Stimulated activated CD4-positive, alpha-beta T cell treated with anti-CD3 and anti-CD28 coated beads, Interleukin-12 subunit alpha, Interleukin-12 subunit beta, amount 100 ng/mL, for 48 hours (primary cell): ENCODE measurements around the gene SLC9A9.

Experiments
- DNase-seq, 3 donors: peaks; one replicate each; pipeline ENCODE4 v3.0.0-alpha.2; 2020; ENCODE audit warnings: low read depth in 2 of 3, low spot score in 1 of 3

SLC9A9 gene

DNA sequence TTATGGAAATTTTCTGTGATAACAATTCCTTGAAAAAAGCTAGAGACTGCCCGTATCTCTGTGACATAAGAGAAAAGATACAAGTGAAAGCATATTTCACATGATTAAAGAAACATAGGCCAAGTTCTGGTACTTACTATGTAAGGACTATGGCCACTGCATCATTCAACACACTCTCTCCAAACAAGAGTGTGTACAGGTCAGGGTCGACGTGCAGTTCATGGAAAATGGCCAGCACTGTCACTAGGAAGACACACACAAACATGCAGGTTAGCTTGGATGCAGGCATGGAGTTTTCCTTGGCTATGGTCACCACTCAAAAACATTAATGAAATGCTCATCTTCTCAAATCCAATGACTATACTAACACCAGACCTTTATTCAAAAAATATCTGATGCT, 196.2 kb downstream of the SLC9A9 start:
- no peak for DNase-seq

DNA sequence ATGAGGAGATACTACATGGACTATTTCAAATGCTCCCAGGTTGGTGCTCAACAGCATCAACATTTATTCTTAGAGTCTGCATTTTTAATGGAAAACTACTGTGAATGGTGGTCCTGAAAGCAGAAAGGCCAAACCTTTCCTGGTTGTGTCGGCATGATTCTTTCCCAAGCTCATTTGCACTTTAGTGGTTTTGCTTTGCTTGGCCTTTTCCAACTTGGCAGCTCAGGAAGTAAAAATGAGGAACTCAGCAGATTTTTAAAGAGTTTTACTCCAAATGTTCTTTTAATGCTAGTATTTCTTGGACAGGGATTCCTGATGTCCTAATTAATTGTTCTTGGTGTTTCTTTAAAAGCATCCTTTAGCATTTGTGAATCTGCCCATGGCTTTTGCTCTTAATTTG, 197.4 kb downstream of the SLC9A9 start:
- DNase-seq = no peak

DNA sequence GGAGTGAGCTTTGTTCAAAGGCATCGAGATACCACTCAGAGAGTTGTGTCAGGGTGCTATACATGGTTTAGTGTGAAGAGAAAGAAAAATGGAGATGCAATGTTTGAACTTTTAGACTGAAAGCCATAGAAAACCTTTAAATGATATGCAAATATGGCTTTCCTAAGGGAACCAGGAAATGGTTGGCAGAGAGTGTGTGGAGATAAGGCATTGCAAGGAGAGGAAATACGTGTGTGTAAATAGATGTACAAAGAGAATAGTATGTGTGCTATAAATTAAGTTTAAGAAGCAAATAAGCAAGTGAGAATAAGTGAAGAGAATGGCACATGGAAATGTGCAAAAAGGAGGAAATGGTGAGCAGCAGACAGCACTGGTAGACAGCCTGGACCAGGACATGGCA, 198.1 kb downstream of the SLC9A9 start:
- no peak for DNase-seq

DNA sequence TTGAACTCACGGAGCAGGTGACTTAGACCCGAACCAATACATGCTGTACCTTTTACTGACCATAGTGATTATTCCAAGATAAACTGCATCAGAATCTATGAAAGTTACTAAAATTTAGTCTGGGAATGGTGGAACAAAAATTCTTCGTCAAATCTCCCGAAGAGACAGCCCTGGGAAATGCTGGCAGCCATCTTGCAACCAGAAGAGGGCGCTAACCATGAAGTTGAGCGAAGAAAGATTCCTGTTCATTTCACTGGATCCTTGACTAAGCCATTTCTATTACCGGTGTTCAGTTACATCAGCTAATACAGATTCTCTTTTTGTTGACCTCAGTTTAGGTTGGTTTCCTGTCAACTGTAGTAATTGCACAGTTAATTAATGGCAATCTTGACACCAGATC, 199.6 kb downstream of the SLC9A9 start:
- no peak for DNase-seq

GRCh38 chr3:143648218-143648617, 200.1 kb downstream of the SLC9A9 start:
- no peak for DNase-seq

DNA sequence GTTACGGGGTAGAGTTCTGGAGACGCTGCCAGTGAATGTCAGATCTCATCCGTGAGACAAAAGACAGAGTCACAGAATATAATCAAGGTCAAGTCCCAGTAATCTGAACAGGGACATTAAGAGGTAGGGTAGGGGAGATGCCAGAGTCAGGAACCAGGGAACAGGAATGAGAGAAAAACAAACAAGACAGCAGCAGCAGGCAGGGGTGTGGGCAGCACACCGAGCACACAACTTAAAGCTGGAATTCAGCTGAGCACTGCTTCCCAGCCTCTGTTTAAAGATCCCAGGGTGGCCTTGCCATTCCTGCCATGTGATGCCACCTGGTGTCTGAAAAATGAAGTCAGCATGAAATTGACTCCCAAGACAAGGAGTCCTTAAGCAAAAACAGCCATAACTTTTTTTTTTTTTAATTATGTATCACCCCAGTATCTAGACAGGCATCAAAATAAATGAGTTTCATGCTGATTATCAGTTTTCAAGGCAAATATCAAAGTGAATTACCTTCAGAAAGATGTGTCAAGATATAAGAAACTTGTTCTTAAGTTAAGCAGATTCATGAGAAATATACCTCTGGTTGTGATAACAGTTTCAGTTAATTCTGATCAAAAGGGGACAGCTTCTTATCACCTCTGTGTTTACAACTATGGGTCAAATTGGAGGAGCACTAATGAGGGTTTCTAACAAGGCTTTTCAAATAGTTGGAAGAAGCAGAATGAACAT, 203.7 kb downstream of the SLC9A9 start:
- no peak for DNase-seq

GRCh38 chr3:143643905-143644304, 204.4 kb downstream of the SLC9A9 start:
- no peak for DNase-seq

- no peak for DNase-seq
Observed at GRCh38 chr3:143640774-143641173, 207.5 kb downstream of the SLC9A9 start.

- no peak for DNase-seq
Observed at GRCh38 chr3:143637133-143637532, 211.1 kb downstream of the SLC9A9 start.

GRCh38 chr3:143634991-143635390, 213.3 kb downstream of the SLC9A9 start:
- DNase-seq = no peak

DNA sequence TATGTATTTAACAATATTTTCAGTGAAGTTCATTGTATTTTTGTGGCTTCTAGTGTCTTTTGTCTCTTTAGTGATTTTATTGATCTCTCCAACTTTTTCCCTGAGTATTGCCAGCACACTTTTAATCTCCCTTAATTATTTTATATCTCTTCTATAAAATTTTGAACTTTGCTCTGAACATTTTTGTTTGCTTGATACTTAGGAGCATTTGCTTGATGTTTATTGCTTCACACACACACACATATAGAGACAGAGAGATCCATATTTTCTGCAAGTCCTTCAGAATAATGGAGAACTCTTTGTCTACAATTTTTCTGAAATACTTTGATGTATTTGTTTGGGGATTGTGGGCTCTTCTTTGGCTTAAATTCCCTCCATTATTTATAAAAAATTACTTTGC, 213.8 kb downstream of the SLC9A9 start:
- no peak for DNase-seq

DNA sequence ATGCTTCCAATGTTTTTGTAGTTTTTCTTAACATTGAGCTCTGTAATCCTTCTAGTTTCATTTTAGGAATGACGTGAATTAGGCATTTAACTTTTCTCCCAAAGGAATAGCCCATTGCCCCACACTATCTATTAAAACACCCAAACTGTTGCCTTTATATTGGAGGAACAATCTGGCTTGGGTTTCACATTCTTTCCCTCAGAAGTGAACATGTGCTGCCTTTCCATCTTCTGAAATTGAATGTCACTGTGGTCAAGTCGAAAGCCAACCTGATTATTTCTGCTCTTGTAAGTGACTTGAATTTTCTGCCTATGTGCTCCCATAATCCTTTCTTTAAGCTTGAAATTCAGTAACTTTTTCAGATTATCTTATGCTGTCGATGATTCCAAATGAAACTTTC, 214.5 kb downstream of the SLC9A9 start:
- DNase-seq = no peak

- DNase-seq = no peak
Observed at GRCh38 chr3:143629726-143630125, 218.5 kb downstream of the SLC9A9 start.

- DNase-seq = no peak
Observed at GRCh38 chr3:143628971-143629370, 219.3 kb downstream of the SLC9A9 start.

DNA sequence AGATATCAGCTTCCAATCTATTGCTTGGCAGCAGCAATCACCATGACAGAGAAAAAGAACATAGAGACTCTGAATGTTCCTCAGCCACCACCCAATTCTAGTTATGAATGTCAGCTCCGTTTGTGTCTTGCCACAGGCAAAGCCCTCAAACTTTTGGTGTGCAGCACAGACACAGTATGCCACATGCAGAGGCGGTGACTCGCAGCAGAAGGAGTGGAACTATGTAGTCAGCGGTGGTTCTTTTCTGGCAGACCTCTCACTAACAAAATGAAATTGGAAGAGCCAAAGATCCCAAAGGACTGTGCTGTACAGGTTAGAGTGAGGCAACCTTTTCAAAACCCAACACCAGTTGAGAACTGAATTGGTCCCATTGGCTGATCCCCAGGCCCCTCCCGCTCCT, 220.9 kb downstream of the SLC9A9 start:
- peak; percentile 2 to 28 (median 14) for DNase-seq

DNA sequence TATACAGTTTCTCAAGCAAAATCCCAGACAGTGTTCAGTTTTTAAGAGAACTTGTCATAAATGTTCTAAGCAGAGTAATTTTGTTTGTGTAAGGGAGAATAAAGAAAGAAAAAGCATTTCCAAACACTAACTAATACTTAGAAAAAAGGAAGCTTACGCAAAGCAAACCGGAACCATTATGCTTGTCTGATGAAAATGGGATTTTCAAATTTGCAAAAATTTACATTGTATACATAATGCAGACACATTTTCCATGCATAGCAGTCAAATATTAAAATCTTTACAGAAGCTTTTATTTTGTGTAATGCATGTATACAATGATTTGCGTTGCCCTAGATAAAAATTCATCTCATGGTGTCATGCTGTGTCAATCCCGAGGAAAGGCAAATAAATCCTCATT, 229.0 kb downstream of the SLC9A9 start:
- DNase-seq = no peak

DNA sequence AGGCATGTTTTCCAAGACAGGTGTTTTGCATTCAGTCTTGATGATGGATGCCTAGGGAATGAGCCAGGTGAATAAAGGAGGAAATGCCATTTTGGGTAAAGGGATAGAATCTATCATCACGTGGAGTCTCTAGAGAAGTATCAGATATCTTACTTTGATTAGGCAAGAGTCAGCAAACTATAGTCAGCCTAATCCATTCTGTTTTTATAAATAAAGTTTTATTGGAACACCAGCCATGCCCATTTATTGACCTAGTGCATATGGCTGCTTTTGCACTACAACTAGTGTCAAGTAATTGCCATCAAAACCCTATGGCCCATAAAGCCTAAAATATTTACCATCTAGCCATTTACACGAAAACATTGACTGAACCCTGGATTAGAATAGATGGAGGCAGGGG, 231.2 kb downstream of the SLC9A9 start:
- DNase-seq = no peak

DNA sequence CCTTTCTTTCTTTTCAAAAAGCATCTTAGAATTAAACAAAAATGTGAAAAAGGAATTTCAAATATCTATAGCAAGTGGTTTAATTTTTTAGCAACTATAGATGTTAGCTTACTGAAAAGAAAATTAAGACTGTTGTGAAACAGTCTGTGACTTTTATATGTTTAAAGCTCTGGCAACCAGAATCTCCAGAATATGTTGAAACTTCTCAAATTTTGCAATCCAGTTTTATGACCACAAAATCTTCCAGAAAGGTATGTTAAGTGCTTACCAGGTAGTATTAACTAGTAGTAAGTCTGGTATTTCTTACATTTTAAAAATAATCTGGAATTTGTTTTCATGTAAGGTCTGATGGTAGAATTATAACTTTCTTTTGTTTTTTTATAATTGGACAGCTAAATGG, 235.0 kb downstream of the SLC9A9 start:
- DNase-seq = no peak

GRCh38 chr3:143612541-143612940, 235.7 kb downstream of the SLC9A9 start:
- DNase-seq = no peak

GRCh38 chr3:143608966-143609365, 239.3 kb downstream of the SLC9A9 start:
- no peak for DNase-seq

DNA sequence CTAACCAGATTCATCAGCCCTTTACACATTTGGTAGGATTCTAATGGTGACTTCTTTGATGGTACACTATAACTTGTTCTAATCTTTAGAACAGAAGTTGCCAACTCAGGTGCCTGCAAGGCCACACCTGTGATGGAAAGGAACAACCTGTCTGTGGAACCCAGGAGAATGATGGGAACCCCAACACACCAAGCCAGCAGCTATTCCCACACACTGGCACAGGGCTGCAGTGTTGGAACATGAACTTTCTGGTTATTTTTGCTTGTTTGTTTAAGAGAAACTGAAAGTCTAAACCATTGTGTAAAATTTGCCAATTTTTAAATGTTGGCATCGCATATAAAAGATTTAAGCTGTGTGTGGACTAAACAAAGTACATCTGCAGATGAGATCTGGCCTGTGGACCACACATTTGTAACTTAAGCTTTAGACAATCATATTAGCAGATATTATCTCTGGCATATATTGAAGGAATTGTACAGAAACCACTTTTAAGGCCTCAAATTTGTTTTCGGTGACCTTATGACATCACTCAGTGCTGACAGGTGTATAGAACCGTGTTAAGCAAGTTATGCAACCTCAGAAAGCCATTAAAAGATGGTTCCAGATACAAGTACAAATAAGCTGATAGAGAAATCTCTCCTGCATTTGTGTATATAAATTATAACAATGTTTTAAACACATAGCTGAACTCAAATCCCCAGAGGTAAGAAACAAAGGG, 242.9 kb downstream of the SLC9A9 start:
- DNase-seq = no peak

GRCh38 chr3:143604402-143605185, 243.7 kb downstream of the SLC9A9 start:
- DNase-seq = no peak
